AG10803 (cell line): ENCODE measurements around the gene FANCI.

Source experiments
- DNase-seq: peaks from one replicate; pipeline ENCODE4 v3.0.0; 2010; ENCODE audit warnings: low read depth
- H3K4me3 ChIP-seq: 2 replicates; pipeline ENCODE4 v1.5.1; 2011; ENCODE audit warnings: mild to moderate bottlenecking, low read length, control low read depth
- TF ChIP-seq, protein P1 (sequence below): conservative IDR thresholded peaks from 2 replicates; pipeline ENCODE4 v1.5.1; 2011; ENCODE audit warnings: mild to moderate bottlenecking, low read length, control low read depth, inconsistent platforms

Gene FANCI

DNA sequence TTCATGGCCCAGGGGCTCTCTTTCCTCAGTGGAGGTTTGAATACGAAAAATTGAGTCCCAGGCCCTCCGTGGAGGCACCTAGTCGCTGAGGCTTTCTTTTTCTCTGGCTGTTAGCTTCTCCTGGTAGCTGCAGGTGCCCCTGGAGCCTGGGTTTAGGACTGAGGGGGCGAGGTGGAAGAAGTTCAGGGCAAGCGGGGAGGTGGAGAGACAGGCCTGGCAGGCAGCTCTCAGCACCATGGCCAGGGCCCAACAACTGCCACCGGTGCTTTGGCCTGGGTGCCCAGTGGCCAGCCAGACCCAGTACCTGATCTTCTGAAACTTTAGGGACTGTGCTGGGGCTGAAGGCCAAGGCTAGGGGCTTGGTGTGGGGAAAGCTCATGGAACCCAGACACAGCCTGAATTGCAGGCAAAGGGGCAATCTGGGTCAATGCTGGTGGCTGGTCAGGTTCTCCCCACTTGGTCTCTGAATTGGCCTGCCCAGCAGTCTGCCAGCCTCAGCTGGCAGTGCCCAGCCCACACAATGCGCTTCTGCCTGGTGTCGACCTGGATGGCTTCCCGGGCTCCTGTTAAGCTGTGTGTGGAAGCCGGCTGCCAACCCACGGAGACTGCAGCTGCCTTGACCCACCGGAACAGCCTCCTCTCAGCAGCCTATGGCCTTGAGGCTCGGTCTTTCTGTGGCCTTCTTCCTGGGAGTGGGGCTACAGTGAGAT lies 121.1 kb downstream of the FANCI start:
- no peak overlapping the region for H3K4me3 ChIP-seq
- DNase-seq = no peak
- TF ChIP-seq, protein P1, sequence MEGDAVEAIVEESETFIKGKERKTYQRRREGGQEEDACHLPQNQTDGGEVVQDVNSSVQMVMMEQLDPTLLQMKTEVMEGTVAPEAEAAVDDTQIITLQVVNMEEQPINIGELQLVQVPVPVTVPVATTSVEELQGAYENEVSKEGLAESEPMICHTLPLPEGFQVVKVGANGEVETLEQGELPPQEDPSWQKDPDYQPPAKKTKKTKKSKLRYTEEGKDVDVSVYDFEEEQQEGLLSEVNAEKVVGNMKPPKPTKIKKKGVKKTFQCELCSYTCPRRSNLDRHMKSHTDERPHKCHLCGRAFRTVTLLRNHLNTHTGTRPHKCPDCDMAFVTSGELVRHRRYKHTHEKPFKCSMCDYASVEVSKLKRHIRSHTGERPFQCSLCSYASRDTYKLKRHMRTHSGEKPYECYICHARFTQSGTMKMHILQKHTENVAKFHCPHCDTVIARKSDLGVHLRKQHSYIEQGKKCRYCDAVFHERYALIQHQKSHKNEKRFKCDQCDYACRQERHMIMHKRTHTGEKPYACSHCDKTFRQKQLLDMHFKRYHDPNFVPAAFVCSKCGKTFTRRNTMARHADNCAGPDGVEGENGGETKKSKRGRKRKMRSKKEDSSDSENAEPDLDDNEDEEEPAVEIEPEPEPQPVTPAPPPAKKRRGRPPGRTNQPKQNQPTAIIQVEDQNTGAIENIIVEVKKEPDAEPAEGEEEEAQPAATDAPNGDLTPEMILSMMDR = no peak

DNA sequence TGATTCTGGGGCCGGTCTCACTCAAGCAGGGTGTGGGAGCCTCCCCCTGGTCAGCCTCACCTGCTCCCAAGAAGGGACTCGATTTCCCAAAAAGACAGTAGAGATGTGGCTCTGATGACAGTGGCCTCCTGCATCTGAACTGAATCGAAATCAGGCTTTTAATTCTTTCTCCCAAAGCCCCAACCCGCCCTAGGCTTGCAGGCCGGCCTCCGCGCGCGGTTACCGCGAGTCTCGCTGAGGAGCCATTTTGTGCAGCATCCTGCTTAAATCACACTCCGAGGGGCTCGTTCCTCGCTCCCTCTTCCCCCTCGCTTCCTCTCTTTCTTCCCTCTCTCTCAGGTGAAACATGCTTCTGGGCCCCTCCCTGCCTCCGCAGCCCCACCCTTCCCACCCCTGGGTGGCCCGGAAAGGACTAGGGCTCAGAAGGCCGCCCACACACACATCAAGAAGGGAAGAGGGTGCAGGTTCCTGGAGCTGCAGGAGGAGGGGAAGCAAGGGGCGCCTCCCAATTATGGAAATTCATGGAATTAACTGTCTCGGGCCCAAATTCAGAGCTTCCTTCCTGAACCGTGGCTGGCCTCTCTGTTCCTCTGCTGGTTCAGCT lies 121.8 kb downstream of the FANCI start:
- H3K4me3 ChIP-seq = no peak overlapping the region
- TF ChIP-seq, protein P1 = no peak
- no peak for DNase-seq
